Adipose tissue (tissue), 3 donors: ENCODE measurements around the gene ADAMTS1. TPM values are rescaled to one million over a fixed set of nuclear protein-coding genes. Genes with fewer than 3 reads are reported as not detected.

Source experiments
- H3K27ac ChIP-seq: one replicate; pipeline ENCODE4 v1.5.1; 2013; ENCODE audit warnings: low read depth, low read length
- WGBS, 3 donors: extraction: QIAGEN DNeasy Blood & Tissue Kit; methylation state at CpG; one replicate each; pipeline ENCODE4 v1.1.7; 2013; 5-methylcytosine and 5-hydroxymethylcytosine counted together
- polyA plus RNA-seq, 3 donors: library from polyadenylated mRNA; stranded (reverse); fragments of 200-250 nt; gene quantifications; one replicate each; pipeline ENCODE4 v1.2.3, GENCODE V29; 2013
- donor health status: healthy with polysubstance abuse.
- donor health status: Bipolar disorder and iron deficiency.
- donor health status: healthy.

ADAMTS1 gene
- polyA plus RNA-seq, 3 donors, result 26.7 to 378 (median 177) TPM

DNA sequence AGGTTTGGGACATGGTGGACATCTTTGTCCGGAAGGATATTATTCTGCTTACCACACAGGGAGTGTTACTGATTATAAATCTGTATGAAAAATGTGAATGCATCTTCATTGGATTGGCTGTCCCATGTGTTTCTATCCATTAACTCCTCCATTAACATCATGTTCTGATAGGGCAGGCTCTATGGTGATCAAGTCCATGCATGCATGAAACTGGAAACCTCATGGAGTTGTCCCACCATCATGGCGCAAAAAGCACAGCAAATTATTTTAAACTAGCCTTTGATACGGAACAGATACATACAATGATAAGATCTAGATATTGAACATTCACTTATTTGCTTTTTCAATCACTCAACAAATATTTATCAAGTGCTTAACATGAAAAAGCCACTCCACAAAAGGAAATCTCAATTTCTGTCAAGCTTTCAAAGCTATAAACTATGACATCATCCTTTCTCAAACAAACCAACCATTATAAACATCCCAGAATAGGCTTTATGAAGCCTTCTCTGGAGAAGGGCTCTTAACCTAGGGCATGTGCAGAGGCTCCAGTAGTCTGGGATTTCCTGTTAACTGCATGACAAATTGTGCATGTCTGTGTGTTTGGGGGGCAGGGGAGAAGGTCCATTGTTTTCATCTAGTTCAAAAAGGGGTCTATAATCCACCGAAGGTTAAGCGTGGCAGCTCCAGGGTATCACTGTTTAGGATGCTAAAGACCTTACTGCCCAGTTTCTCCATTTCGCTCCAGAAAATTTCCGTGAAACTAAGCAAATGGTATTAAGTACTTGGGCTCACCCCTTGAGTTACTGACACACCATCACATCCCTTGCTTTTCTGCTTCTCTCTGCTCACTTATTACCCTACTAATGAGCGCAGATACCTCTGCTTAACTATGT is 46.1 kb downstream of the ADAMTS1 start:
- WGBS, 3 donors, result 86 to 93% (median 93%) methylated on average over 8 of the region's 8 CpGs
- H3K27ac ChIP-seq, result no peak overlapping the region

DNA sequence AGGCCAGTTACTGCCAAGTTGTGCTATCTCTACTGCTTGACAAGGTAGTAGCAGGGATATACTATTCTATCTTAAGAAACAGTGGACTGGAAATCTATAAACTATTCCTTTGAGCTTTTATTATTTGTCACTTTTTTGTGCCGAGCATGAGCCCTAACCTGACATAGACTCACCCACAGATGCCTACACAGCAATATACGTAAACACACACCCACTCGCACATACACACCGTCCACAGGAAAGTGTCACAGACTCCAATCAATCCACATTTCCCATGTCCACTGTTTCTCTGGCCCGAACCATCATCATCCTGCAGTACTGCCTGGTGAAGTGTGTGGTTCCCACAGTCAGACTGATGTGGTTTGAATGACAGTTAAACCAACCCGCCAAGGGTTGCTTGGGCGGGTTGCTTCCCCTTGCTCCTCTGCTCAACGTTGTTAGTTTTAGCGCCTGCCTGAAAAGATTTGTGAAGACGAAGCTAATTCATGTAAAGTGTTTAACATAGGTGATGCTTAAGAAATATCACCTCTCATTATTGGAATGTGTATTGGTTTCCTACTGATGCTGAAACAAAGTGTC is 47.2 kb downstream of the ADAMTS1 start:
- WGBS, 3 donors, result 92 to 95% (median 92%) methylated on average over 10 of the region's 10 CpGs
- H3K27ac ChIP-seq, result no peak overlapping the region

GRCh38 chr21:26795866-26796329 is 49.3 kb downstream of the ADAMTS1 start:
- 29 to 50% (median 48%) methylated on average over 6 of the region's 6 CpGs for WGBS, 3 donors
- no peak overlapping the region for H3K27ac ChIP-seq

DNA sequence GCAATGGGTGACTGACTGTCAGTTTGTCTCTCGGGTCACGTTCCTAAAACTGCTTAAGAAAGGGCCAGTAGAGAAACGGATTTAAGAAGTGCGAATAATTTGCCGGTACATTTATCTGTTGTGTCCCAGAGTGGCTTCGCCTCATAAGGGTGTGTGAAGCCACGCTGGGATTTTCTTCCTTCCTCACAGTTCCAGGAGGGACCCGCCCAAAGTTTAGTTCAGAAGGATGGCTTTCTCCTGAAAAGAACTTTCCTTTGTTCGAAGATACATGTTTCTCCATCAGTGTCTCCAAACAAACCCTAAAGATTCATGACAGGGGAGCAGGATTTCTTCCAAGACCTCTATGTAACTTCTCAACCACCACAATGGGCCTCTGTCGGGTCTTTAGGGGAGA is 49.8 kb downstream of the ADAMTS1 start:
- H3K27ac ChIP-seq, result no peak overlapping the region
- 86 to 89% (median 87%) methylated on average over 10 of the region's 10 CpGs for WGBS, 3 donors

- H3K27ac ChIP-seq, result no peak overlapping the region
- 77 to 93% (median 82%) methylated on average over 5 of the region's 5 CpGs for WGBS, 3 donors
Observed at GRCh38 chr21:26794597-26795411, 50.4 kb downstream of the ADAMTS1 start.

DNA sequence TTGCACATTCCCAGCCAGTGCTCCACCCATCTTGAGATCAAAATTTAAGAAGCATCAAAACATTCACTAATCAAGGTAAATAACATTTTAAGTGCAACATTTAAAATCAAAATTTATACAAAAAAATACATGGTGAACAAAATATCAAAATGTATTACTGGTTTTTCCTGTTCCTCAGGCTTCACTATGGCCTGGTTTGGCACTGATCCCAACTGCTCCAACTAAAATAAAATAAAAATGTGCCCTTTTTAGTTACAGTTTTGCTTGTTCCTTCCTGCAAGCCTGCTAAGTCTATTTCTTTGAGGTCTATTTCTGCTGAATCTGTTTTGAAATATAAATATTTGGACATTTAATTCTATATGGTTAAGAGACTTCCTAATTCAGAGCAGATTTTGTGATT is 54.9 kb downstream of the ADAMTS1 start:
- no peak overlapping the region for H3K27ac ChIP-seq

GRCh38 chr21:26788790-26789189 is 56.4 kb downstream of the ADAMTS1 start:
- no peak overlapping the region for H3K27ac ChIP-seq
- WGBS, 3 donors, result 51 to 80% (median 56%) methylated on average over 8 of the region's 8 CpGs

Other genes with a start within 250 kb of the ADAMTS1 start
- gene ADAMTS5, start 121.7 kb upstream of the ADAMTS1 start, polyA plus RNA-seq, result 10 to 100 TPM in 1 of 3 donors, 1 to 10 TPM in 2; 1.0 to 16.0 (median 9.4) TPM